NCI-H187 (cell line): ENCODE data around the gene RNF34.

ENCODE experiments used
- DNase-seq, 2 experiments: peaks; one replicate each; lab custom pipeline; 2025; lab: John Stamatoyannopoulos, UW

Gene RNF34

GRCh38 chr12:121466794-121467637, 67.1 kb downstream of the RNF34 start:
- DNase-seq = peak; percentile 72 to 95

DNA sequence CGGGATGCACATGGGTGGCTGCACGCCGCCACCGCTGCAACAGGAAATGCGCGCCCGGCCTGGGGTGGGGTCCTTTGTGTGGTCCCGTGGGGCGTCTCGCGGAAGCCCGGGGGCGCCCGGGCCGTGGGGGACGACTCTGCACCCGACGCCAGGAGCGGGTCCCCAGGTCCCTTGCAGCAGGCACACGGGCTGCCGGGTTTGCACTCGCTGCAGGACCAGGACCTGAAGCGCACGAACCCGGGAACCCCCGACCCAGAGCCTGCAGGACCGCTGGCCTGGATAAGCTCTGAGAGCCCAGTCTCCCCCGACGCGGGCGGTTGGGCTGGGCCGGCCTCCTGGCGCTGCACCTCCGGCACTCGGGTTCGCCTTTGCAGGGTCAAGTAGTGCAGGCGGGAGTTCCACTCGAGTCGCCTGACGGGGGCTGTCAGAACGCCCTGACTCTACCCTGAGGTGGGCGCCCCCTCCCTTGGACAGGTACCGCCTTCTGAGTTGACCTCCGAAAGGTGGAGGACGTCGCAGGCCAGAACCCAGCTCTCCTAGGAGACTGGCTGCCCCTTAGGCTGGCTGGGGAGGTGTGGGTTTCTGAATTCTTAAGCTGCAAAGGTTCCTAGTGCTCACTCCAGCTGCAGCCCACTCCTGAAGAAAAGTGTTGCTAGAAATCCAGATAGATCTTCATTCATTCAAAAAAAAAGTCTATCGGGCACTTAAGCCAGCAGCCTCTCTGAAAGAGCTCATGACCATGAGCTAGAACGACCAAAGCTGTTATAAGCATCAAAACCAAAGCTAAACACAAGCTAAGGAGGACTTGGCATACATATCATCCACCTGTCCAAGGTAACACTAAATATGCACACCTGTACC, 68.0 kb downstream of the RNF34 start:
- no peak for DNase-seq

DNA sequence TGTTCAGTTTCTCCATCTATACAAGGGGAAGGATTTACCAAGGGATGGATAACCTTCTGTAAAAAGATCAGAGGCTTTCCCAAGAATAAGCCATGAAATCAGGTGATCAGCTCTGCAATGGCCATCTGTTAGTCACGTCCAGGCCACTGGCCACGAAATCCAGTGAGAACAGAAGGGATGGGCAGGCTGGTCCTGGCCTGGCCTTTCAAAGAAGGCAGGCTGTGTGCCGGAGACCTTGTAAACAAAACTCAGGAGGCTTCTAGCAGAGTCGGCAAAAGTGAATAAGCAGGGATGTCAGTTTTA, 68.5 kb downstream of the RNF34 start:
- no peak for DNase-seq

- no peak for DNase-seq
Measured at GRCh38 chr12:121470751-121471150, 70.8 kb downstream of the RNF34 start.

- DNase-seq = peak; percentile 30 to 34
Measured at GRCh38 chr12:121472150-121472905, 72.4 kb downstream of the RNF34 start.
